H1 (cell line): ENCODE data around the gene RERE. TPM values are rescaled to one million over a fixed set of nuclear protein-coding genes. Genes with fewer than 3 reads are reported as not detected.

Source experiments
- EP300 ChIP-seq, 2 experiments: IDR thresholded peaks; 1 replicate in 1 of 2; 2 replicates in 1 of 2; pipeline ENCODE4 v1.6.1; 2011 to 2012; ENCODE audit warnings: low read depth in 2 of 2, low read length in 2 of 2, mild to moderate bottlenecking in 2 of 2, borderline replicate concordance in 1 of 2, inconsistent platforms in 1 of 2, moderate library complexity in 1 of 2
- polyA plus RNA-seq, 7 experiments: library from polyadenylated mRNA; depleted of rRNA in 3 of 7; stranded (reverse) in 5 of 7; unstranded in 2 of 7; fragments of >200 nt in 5 of 7; fragments of 200-250 nt in 2 of 7; gene quantifications; 1 replicate in 5 of 7; 2 replicates in 1 of 7; 4 replicates in 1 of 7; pipeline versions ENCODE4 v1.2.1 to v1.2.3, GENCODE V29; 2011 to 2013; ENCODE audit warnings: missing spikeins in 2 of 7, mixed read lengths in 2 of 7
- total RNA-seq: library from RNA; stranded (reverse); fragmentation: NEBNext Ultra II Directional; extraction: Animal tissue kit (Norgen Biotek cat#: 25700); gene quantifications from 2 replicates; pipeline ENCODE4 v1.2.1, GENCODE V29; 2021

RERE gene
- total and polyA plus RNA-seq, 2 of the 8 experiments (the other 6 are each of a cell fraction or from before 2014, with no cell fraction given) = 15.3 to 142 TPM

GRCh38 chr1:8690253-8690525 lies 127.3 kb downstream of the RERE start (continued):
- TF ChIP-seq EP300 (IDR thresholded peaks at IDR 0.05; ENCODE audit: borderline replicate concordance in 1 of 2, low read depth in 2 of 2, low read length in 2 of 2) = no peak
